Gastrocnemius medialis (tissue), 4 donors: ENCODE measurements around the gene PROC. TPM values are rescaled to one million over a fixed set of nuclear protein-coding genes. Genes with fewer than 3 reads are reported as not detected.

Experiments used
- ATAC-seq, 2 donors: fragments of 150-250 bp; one replicate each; pipeline ENCODE4 v1.9.1; 2016
- DNase-seq, 2 donors: peaks; one replicate each; pipeline ENCODE4 v3.0.0-alpha.2; 2019
- H3K27ac ChIP-seq, 4 donors: fragments of 200-600 bp; sonication (generic); 1 replicate in 1 of 4; 2 replicates in 3 of 4; pipeline ENCODE4 v1.5.1; 2016 to 2018; ENCODE audit warnings: mild to moderate bottlenecking in 2 of 4, moderate library complexity in 1 of 4
- H3K27me3 ChIP-seq, 3 donors: fragments of 200-600 bp; sonication (generic) in 2 of 3; 1 replicate in 1 of 3; 2 replicates in 2 of 3; pipeline versions ENCODE4 v1.5.1 to v1.6.0; 2016 to 2019; ENCODE audit warnings: mild to moderate bottlenecking in 1 of 3, moderate library complexity in 1 of 3
- H3K36me3 ChIP-seq, 2 donors: fragments of 200-600 bp; sonication (generic) in 1 of 2; one replicate each; pipeline ENCODE4 v1.5.1; 2017 to 2018
- H3K4me1 ChIP-seq, 2 donors: fragments of 200-600 bp; sonication (generic) in 1 of 2; one replicate each; pipeline ENCODE4 v1.5.1; 2016 to 2017; ENCODE audit warnings: mild to moderate bottlenecking in 2 of 2
- H3K4me3 ChIP-seq, 4 donors: fragments of 200-600 bp; sonication (generic) in 3 of 4; 1 replicate in 1 of 4; 2 replicates in 3 of 4; pipeline ENCODE4 v1.5.1; 2016 to 2019; ENCODE audit warnings: mild to moderate bottlenecking in 2 of 4
- H3K9me3 ChIP-seq, 3 donors: fragments of 200-600 bp; sonication (generic) in 2 of 3; 1 replicate in 1 of 3; 2 replicates in 2 of 3; pipeline ENCODE4 v1.5.1; 2016 to 2019
- CTCF ChIP-seq, 5 experiments: fragments of 450-650 bp in 3 of 5; fragments of 200-600 bp in 2 of 5; sonication (generic) in 2 of 5; IDR thresholded peaks in 4 of 5; conservative IDR thresholded peaks in 1 of 5; 1 replicate in 4 of 5; 2 replicates in 1 of 5; pipeline ENCODE4 v1.5.1; 2016 to 2019; ENCODE audit warnings: antibody characterized with exemption in 5 of 5, mild to moderate bottlenecking in 3 of 5, moderate library complexity in 3 of 5
- POLR2A ChIP-seq, 2 donors: fragments of 450-650 bp; IDR thresholded peaks; one replicate each; pipeline ENCODE4 v1.6.1; 2017; ENCODE audit warnings: antibody characterized with exemption in 2 of 2, mild to moderate bottlenecking in 2 of 2, moderate library complexity in 2 of 2
- in situ Hi-C, 4 donors: fragments of 200-750 bp; cut with MboI; loops; one replicate each; pipeline versions ENCODE4 v1.15.0 to v1.8.0; 2017; ENCODE audit warnings: low sequenced_read_pairs in 4 of 4
- intact Hi-C: fragments of 100-400 bp; cut with DNase I; formaldehyde crosslinking; loops from one replicate; pipeline ENCODE4 v1.15.1; 2023; ENCODE audit warnings: low total_unique reads
- total RNA-seq, 4 donors: library from RNA; depleted of rRNA; stranded (reverse); fragments of >200 nt; gene quantifications; one replicate each; pipeline versions ENCODE4 v1.1.0 to v1.2.3, GENCODE V29; 2016

Gene PROC
- total RNA-seq, 4 donors from 2014 or later: 0.29 to 0.58 TPM; not detected in 2

GRCh38 chr2:127469051-127469450 is 50.8 kb downstream of the PROC start:
- intact Hi-C loops (no loop called here), in situ Hi-C loops (no loop called here)
- Histone ChIP-seq H3K4me1 (no peaks in the 10 kb centered on the region), H3K9me3 (no peaks in the 10 kb centered on the region), H3K27me3 (no peaks in the 10 kb centered on the region), H3K36me3 (peaks cover 0 to 24% of the 10 kb centered on the region in 2 donors), H3K4me3 (no peak overlapping the region), H3K27ac (no peak overlapping the region)
- ATAC-seq: no peak
- no peak for TF ChIP-seq CTCF (IDR thresholded peaks at IDR 0.05 in 4 of 5, conservative IDR thresholded peaks at IDR 0.05 in 1 of 5)
- no peak for TF ChIP-seq POLR2A (IDR thresholded peaks at IDR 0.05)
- no peak for DNase-seq

- TF ChIP-seq CTCF (IDR thresholded peaks at IDR 0.05 in 4 of 5, conservative IDR thresholded peaks at IDR 0.05 in 1 of 5): no peak
- no peak for TF ChIP-seq POLR2A (IDR thresholded peaks at IDR 0.05)
- intact Hi-C loops (loop anchor here (10.0 kb wide), 1 partner anchor 275 kb away; no protein-coding TSS in a partner anchor), in situ Hi-C loops (loop anchor here in 2 of 4 donors (10.0 kb wide), 1 partner anchor 145 kb away; no protein-coding TSS in a partner anchor)
- ATAC-seq: no peak
- H3K36me3 ChIP-seq: peaks cover 0 to 24% of the 10 kb centered on the region in 2 donors
- no peak overlapping the region for H3K27ac ChIP-seq
- no peaks in the 10 kb centered on the region for H3K9me3 ChIP-seq
- no peaks in the 10 kb centered on the region for H3K4me1 ChIP-seq
- H3K27me3 ChIP-seq: no peaks in the 10 kb centered on the region
- DNase-seq: no peak
- no peak overlapping the region for H3K4me3 ChIP-seq
These were observed 51.7 kb downstream of the PROC start for GRCh38 chr2:127469974-127470373.

- peaks cover 0 to 24% of the 10 kb centered on the region in 2 donors for H3K36me3 ChIP-seq
- no peaks in the 10 kb centered on the region for H3K4me1 ChIP-seq
- DNase-seq (no peak), ATAC-seq (no peak)
- H3K4me3 ChIP-seq: no peak overlapping the region
- no peak overlapping the region for H3K27ac ChIP-seq
- TF ChIP-seq CTCF (IDR thresholded peaks at IDR 0.05 in 4 of 5, conservative IDR thresholded peaks at IDR 0.05 in 1 of 5) (no peak), POLR2A (IDR thresholded peaks at IDR 0.05) (no peak)
- intact Hi-C loops: loop anchor here (10.0 kb wide), 1 partner anchor 277 kb away; no protein-coding TSS in a partner anchor
- H3K27me3 ChIP-seq: no peaks in the 10 kb centered on the region
- in situ Hi-C loops: loop anchor here in 2 of 4 donors (10.0 kb wide), 1 partner anchor 147 kb away; no protein-coding TSS in a partner anchor
- H3K9me3 ChIP-seq: no peaks in the 10 kb centered on the region
These were observed 53.2 kb downstream of the PROC start for GRCh38 chr2:127471286-127471988.

GRCh38 chr2:127472268-127472667 is 54.0 kb downstream of the PROC start:
- in situ Hi-C loops (loop anchor here in 2 of 4 donors (10.0 kb wide), 1 partner anchor 147 kb away; no protein-coding TSS in a partner anchor), intact Hi-C loops (loop anchor here (10.0 kb wide), 1 partner anchor 277 kb away; no protein-coding TSS in a partner anchor)
- Histone ChIP-seq H3K4me1 (no peaks in the 10 kb centered on the region), H3K27me3 (no peaks in the 10 kb centered on the region), H3K36me3 (peaks cover 0 to 24% of the 10 kb centered on the region in 2 donors), H3K27ac (no peak overlapping the region), H3K9me3 (no peaks in the 10 kb centered on the region), H3K4me3 (no peak overlapping the region)
- ATAC-seq: no peak
- TF ChIP-seq POLR2A (IDR thresholded peaks at IDR 0.05) (no peak), CTCF (IDR thresholded peaks at IDR 0.05 in 4 of 5, conservative IDR thresholded peaks at IDR 0.05 in 1 of 5) (no peak)
- no peak for DNase-seq
